ENCODE measurements around the gene NFKB2.

The NFKB2 gene

GRCh38 chr10:102424916-102425315 lies 29.4 kb downstream of the NFKB2 start:
- no peak for DNase-seq

- no peak for DNase-seq
These were observed 29.9 kb downstream of the NFKB2 start for GRCh38 chr10:102425444-102425843.

GRCh38 chr10:102426803-102427287 lies 31.3 kb downstream of the NFKB2 start:
- DNase-seq, result no peak

- no peak for DNase-seq
These were observed 34.0 kb downstream of the NFKB2 start for GRCh38 chr10:102429468-102429867.

- no peak for DNase-seq
These were observed 36.1 kb downstream of the NFKB2 start for GRCh38 chr10:102431452-102432124.

- peak; percentile 97 for DNase-seq
These were observed 36.9 kb downstream of the NFKB2 start, which contains the start of gene CUEDC2 for GRCh38 chr10:102432162-102432950. Gene CUEDC2 (minus strand): TSS chr10:102432574. CDS start chr10:102425188, 7,386 bp downstream.

- DNase-seq, result no peak
These were observed 38.1 kb downstream of the NFKB2 start for GRCh38 chr10:102433619-102434046.

GRCh38 chr10:102434394-102435132 lies 39.1 kb downstream of the NFKB2 start:
- DNase-seq, result no peak

- DNase-seq, result no peak
These were observed 39.6 kb downstream of the NFKB2 start for GRCh38 chr10:102435133-102435497.

GRCh38 chr10:102435529-102436233 lies 40.2 kb downstream of the NFKB2 start:
- DNase-seq, result no peak

- no peak for DNase-seq
These were observed 40.8 kb downstream of the NFKB2 start for GRCh38 chr10:102436312-102436711.

GRCh38 chr10:102437515-102437914 lies 42.0 kb downstream of the NFKB2 start:
- no peak for DNase-seq

- no peak for DNase-seq
These were observed 42.9 kb downstream of the NFKB2 start for GRCh38 chr10:102438374-102438773.

GRCh38 chr10:102444851-102445250 lies 49.3 kb downstream of the NFKB2 start:
- no peak for DNase-seq

GRCh38 chr10:102449321-102450123 lies 54.0 kb downstream of the NFKB2 start:
- peak; percentile 76 for DNase-seq

- no peak for DNase-seq
These were observed 54.5 kb downstream of the NFKB2 start for GRCh38 chr10:102450124-102450373.

- DNase-seq, result peak; percentile 73
These were observed 55.0 kb downstream of the NFKB2 start for GRCh38 chr10:102450374-102451104.

GRCh38 chr10:102451105-102451969 lies 55.8 kb downstream of the NFKB2 start, which contains the start of gene C10orf95:
Gene C10orf95 (minus strand): TSS chr10:102451543. CDS start chr10:102451093, 450 bp downstream.
- DNase-seq, result no peak

Data from NCI-H1436 (cell line).